Stimulated activated CD8-positive, alpha-beta memory T cell treated with anti-CD3 and anti-CD28 coated beads, Interleukin-15, amount 100 ng/mL, for 24 hours (primary cell): Measurements from ENCODE around the gene QRFP.

Source experiments
- DNase-seq: peaks from one replicate; pipeline ENCODE4 v3.0.0-alpha.2; 2020; ENCODE audit warnings: low read depth

The QRFP gene

DNA sequence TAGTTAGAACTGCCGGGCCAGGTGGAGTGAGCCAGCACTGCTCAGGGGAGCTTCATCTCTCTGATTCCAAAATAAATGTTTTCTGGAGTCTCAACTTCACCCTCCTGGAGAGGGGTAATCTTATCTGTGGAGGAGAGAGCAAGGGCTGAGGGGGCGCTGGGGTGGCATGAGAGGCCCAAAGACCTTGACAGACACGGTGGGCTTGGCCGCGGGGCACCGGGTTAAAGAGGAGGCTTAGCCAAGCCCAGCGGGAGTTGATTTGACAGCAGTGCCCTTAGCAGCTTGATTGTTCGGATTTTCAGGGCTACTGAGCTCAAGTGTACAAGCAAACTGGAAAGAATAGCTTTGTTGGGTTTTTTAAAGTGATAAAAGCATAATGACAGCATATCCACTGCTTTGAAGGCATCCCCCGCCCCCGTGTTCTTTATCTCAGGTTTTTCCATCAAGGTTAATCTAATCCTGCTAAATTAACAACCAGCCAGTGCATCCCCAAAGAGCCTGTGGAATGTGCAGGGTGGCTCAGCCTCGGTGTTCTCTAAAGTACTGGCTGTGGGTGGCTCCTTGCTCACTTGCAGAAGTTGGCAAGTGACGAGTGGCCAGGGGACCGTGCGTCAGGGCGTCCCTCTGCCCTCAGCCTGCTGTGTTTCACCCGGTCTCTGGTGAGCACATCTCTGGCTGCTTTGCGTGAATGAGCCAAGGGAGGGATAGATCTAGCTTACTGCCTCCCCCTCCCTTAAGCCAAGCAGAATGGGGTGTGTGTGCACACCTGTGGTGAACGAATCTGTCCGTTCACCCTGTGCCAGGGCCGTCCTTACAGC lies 5.5 kb downstream of the QRFP start:
- no peak for DNase-seq

- no peak for DNase-seq
Observed at GRCh38 chr9:130890124-130890523, 6.5 kb downstream of the QRFP start.

DNA sequence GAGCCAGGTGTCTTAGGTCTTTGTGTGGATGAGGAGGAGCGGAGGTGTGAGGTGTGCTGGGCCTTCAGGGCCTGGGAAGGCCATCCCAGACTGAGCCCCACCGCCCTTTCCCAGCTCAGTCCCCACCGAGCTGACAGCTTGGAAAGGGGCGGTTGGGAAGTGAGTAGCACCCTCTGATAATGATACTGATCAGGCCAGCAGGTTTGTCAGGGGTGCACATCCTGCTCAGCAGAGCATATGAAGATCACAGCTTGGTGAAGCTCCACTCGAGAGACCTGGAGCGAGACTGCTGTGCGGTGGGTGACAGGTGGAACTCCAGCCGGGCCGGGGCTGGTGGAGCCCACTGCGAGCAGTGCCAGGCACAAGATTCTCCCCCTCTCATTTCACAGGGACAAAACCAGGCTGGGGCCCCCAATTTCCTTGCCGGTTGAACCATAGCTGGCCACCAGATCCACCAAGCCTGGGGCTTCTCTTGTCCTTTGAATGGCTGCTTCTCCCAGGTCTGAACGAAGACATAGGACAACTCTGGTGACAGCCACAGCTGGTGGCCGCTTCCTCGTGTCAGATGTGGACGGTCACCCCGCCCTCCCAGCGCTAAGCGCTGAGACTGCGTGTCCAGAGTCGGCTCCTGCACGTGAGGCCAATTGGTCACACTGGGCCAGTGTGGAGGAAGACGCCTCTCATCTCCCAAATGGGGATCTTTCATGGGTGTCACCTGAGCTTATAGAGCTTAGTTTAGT lies 8.3 kb downstream of the QRFP start:
- no peak for DNase-seq

GRCh38 chr9:130887494-130888144 lies 9.0 kb downstream of the QRFP start:
- no peak for DNase-seq

DNA sequence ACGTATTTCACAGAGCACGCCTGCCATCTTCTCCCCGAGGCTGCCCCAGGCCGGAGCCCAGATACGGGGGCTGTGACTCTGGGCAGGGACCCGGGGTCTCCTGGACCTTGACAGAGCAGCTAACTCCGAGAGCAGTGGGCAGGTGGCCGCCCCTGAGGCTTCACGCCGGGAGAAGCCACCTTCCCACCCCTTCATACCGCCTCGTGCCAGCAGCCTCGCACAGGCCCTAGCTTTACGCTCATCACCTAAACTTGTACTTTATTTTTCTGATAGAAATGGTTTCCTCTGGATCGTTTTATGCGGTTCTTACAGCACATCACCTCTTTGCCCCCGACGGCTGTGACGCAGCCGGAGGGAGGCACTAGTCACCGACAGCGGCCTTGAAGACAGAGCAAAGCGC lies 9.6 kb downstream of the QRFP start:
- no peak for DNase-seq

DNA sequence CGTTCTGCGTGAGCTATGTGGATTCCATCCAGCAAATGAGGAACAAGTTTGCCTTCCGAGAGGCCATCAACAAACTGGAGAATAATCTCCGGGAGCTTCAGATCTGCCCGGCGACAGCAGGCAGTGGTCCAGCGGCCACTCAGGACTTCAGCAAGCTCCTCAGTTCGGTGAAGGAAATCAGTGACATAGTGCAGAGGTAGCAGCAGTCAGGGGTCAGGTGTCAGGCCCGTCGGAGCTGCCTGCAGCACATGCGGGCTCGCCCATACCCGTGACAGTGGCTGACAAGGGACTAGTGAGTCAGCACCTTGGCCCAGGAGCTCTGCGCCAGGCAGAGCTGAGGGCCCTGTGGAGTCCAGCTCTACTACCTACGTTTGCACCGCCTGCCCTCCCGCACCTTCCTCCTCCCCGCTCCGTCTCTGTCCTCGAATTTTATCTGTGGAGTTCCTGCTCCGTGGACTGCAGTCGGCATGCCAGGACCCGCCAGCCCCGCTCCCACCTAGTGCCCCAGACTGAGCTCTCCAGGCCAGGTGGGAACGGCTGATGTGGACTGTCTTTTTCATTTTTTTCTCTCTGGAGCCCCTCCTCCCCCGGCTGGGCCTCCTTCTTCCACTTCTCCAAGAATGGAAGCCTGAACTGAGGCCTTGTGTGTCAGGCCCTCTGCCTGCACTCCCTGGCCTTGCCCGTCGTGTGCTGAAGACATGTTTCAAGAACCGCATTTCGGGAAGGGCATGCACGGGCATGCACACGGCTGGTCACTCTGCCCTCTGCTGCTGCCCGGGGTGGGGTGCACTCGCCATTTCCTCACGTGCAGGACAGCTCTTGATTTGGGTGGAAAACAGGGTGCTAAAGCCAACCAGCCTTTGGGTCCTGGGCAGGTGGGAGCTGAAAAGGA lies 10.9 kb downstream of the QRFP start:
- DNase-seq = no peak

GRCh38 chr9:130884542-130885483 lies 11.8 kb downstream of the QRFP start:
- no peak for DNase-seq

- DNase-seq = no peak
Observed at GRCh38 chr9:130884111-130884531, 12.5 kb downstream of the QRFP start.

GRCh38 chr9:130883479-130883878 lies 13.1 kb downstream of the QRFP start:
- DNase-seq = no peak

DNA sequence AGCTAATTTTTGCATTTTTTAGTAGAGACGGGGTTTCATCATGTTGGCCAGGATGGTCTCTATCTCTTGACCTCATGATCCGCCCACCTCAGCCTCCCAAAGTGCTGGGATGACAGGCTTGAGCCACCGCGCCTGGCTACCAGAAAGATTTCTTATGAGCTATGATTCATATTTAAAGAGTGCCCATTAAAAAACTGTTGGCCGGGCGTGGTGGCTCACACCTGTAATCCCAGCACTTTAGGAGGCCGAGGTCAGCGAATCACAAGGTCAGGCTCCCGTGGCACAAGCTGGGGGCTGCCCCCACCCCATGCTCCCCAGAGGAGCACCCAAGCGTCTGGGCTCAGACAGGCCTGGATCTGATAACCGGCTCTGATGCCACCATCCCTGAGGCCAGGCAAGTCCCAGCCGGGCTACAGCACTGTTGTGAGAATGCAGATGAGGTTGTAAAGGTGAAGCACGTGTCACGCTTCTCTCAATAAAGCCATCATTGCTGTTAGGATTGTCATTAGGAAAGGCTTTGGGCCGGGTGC lies 13.9 kb downstream of the QRFP start:
- no peak for DNase-seq

DNA sequence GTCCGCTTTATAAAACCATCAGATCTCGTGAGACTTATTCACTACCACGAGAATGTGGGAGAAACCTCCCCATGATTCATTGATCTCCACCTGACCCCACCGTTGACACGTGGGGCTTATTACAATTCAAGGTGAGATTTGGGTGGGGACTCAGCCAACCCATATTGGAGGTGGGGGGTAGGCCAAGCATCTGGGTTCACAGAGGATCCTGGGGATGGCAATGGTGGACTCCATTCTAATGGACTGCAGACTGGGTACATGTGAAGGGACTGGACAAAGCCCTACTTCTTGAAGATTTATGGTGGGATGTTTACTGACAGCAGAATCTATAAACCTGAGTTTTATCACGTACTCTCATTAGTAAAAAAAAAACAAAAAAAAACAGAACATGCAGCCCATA lies 15.1 kb downstream of the QRFP start:
- no peak for DNase-seq

GRCh38 chr9:130880599-130881220 lies 15.9 kb downstream of the QRFP start:
- no peak for DNase-seq

GRCh38 chr9:130879863-130880411 lies 16.7 kb downstream of the QRFP start:
- no peak for DNase-seq

- DNase-seq = no peak
Observed at GRCh38 chr9:130878295-130878694, 18.3 kb downstream of the QRFP start.

GRCh38 chr9:130877300-130877699 lies 19.3 kb downstream of the QRFP start:
- DNase-seq = no peak

DNA sequence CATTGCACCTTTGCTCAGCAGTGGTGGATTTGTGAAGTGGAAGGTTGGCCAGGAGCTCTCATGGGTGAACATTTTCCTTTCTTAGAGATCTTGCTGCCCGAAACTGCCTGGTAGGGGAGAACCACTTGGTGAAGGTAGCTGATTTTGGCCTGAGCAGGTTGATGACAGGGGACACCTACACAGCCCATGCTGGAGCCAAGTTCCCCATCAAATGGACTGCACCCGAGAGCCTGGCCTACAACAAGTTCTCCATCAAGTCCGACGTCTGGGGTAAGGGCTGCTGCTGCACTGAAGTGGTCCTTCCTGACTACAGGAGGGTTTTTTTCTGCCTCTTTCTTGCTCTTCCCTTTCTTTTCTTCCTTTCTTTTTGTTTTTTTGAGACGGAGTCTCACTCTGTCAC lies 21.8 kb downstream of the QRFP start:
- DNase-seq = no peak

GRCh38 chr9:130873966-130874365 lies 22.6 kb downstream of the QRFP start:
- DNase-seq = no peak

DNA sequence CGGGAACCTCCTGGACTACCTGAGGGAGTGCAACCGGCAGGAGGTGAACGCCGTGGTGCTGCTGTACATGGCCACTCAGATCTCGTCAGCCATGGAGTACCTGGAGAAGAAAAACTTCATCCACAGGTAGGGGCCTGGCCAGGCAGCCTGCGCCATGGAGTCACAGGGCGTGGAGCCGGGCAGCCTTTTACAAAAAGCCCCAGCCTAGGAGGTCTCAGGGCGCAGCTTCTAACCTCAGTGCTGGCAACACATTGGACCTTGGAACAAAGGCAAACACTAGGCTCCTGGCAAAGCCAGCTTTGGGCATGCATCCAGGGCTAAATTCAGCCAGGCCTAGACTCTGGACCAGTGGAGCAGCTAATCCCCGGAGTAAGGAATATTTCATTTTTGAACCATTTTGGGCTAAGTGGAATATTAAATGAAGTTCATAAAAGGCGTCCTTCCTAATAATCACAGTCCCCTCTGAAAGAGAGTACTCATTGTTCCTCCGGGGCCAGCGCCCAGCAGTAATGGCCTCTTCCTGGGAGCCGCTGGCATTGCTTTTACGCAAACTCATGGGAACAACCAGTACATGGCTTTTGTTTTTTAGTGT lies 23.6 kb downstream of the QRFP start:
- DNase-seq = no peak

DNA sequence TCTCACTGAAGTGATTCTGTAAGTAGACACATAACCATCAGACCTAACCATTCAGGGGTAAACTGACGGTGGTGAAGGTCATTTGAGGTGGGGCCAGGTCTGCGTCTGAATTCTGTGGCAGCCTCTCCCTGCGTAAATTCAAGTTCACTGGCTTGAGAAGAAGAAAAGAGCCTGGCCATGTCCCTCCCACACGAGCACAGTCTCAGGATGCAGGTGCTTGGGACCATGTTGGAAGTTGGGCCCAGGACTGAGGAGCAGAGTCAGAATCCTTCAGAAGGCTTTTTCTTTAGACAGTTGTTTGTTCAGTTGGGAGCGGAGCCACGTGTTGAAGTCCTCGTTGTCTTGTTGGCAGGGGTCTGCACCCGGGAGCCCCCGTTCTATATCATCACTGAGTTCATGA lies 24.1 kb downstream of the QRFP start:
- no peak for DNase-seq
